ENCODE measurements around the gene NELL2.

The NELL2 gene

GRCh38 chr12:44551631-44552030, 324.5 kb downstream of the NELL2 start:
- Histone ChIP-seq H3K36me3 (ENCODE audit: control insufficient read depth, low read depth, low read length) (no peaks in the 10 kb centered on the region), H3K27ac (ENCODE audit: low read length) (no peak overlapping the region), H3K9me3 (ENCODE audit: control insufficient read depth, low read depth, low read length) (no peaks in the 10 kb centered on the region), H3K9ac (ENCODE audit: low read length) (no peak overlapping the region), H3K4me3 (ENCODE audit: low read length) (no peak overlapping the region), H3K27me3 (ENCODE audit: control insufficient read depth, insufficient read depth, low read length) (no peaks in the 10 kb centered on the region), H3K4me1 (ENCODE audit: control insufficient read depth, low read depth, low read length) (no peaks in the 10 kb centered on the region)

- no peaks in the 10 kb centered on the region for H3K4me1 ChIP-seq (ENCODE audit: control insufficient read depth, low read depth, low read length)
- H3K4me3 ChIP-seq (ENCODE audit: low read length), result no peak overlapping the region
- no peaks in the 10 kb centered on the region for H3K36me3 ChIP-seq (ENCODE audit: control insufficient read depth, low read depth, low read length)
These were observed 325.7 kb downstream of the NELL2 start for GRCh38 chr12:44550377-44550776.

GRCh38 chr12:44546060-44546459, 330.1 kb downstream of the NELL2 start:
- no peak overlapping the region for H3K4me3 ChIP-seq (ENCODE audit: low read length)
- H3K27ac ChIP-seq (ENCODE audit: low read length), result no peak overlapping the region
- H3K4me1 ChIP-seq (ENCODE audit: control insufficient read depth, low read depth, low read length), result no peaks in the 10 kb centered on the region
- H3K9ac ChIP-seq (ENCODE audit: low read length), result no peak overlapping the region
- no peaks in the 10 kb centered on the region for H3K27me3 ChIP-seq (ENCODE audit: control insufficient read depth, insufficient read depth, low read length)
- no peaks in the 10 kb centered on the region for H3K9me3 ChIP-seq (ENCODE audit: control insufficient read depth, low read depth, low read length)
- H3K36me3 ChIP-seq (ENCODE audit: control insufficient read depth, low read depth, low read length), result no peaks in the 10 kb centered on the region

More at GRCh38 chr12:44550377-44550776, 325.7 kb downstream of the NELL2 start:
- no peaks in the 10 kb centered on the region for H3K9me3 ChIP-seq (ENCODE audit: control insufficient read depth, low read depth, low read length)
- H3K9ac ChIP-seq (ENCODE audit: low read length), result no peak overlapping the region
- no peaks in the 10 kb centered on the region for H3K27me3 ChIP-seq (ENCODE audit: control insufficient read depth, insufficient read depth, low read length)
- H3K27ac ChIP-seq (ENCODE audit: low read length), result no peak overlapping the region

- H3K27ac ChIP-seq (ENCODE audit: low read length), result no peak overlapping the region
- H3K9me3 ChIP-seq (ENCODE audit: control insufficient read depth, low read depth, low read length), result no peaks in the 10 kb centered on the region
- no peaks in the 10 kb centered on the region for H3K27me3 ChIP-seq (ENCODE audit: control insufficient read depth, insufficient read depth, low read length)
- no peaks in the 10 kb centered on the region for H3K36me3 ChIP-seq (ENCODE audit: control insufficient read depth, low read depth, low read length)
- no peak overlapping the region for H3K4me3 ChIP-seq (ENCODE audit: low read length)
- H3K9ac ChIP-seq (ENCODE audit: low read length), result no peak overlapping the region
- H3K4me1 ChIP-seq (ENCODE audit: control insufficient read depth, low read depth, low read length), result no peaks in the 10 kb centered on the region
These were observed 332.1 kb downstream of the NELL2 start for GRCh38 chr12:44544018-44544417.

- no peaks in the 10 kb centered on the region for H3K9me3 ChIP-seq (ENCODE audit: control insufficient read depth, low read depth, low read length)
- no peaks in the 10 kb centered on the region for H3K4me1 ChIP-seq (ENCODE audit: control insufficient read depth, low read depth, low read length)
- H3K27ac ChIP-seq (ENCODE audit: low read length), result no peak overlapping the region
These were observed 333.4 kb downstream of the NELL2 start for GRCh38 chr12:44542716-44543115.

GRCh38 chr12:44537354-44537753, 338.8 kb downstream of the NELL2 start:
- no peak overlapping the region for H3K9ac ChIP-seq (ENCODE audit: low read length)
- H3K9me3 ChIP-seq (ENCODE audit: control insufficient read depth, low read depth, low read length), result no peaks in the 10 kb centered on the region
- no peaks in the 10 kb centered on the region for H3K4me1 ChIP-seq (ENCODE audit: control insufficient read depth, low read depth, low read length)
- no peaks in the 10 kb centered on the region for H3K27me3 ChIP-seq (ENCODE audit: control insufficient read depth, insufficient read depth, low read length)
- H3K4me3 ChIP-seq (ENCODE audit: low read length), result no peak overlapping the region
- H3K27ac ChIP-seq (ENCODE audit: low read length), result no peak overlapping the region
- H3K36me3 ChIP-seq (ENCODE audit: control insufficient read depth, low read depth, low read length), result no peaks in the 10 kb centered on the region

More at GRCh38 chr12:44542716-44543115, 333.4 kb downstream of the NELL2 start:
- H3K4me3 ChIP-seq (ENCODE audit: low read length), result no peak overlapping the region
- H3K36me3 ChIP-seq (ENCODE audit: control insufficient read depth, low read depth, low read length), result no peaks in the 10 kb centered on the region
- H3K9ac ChIP-seq (ENCODE audit: low read length), result no peak overlapping the region
- no peaks in the 10 kb centered on the region for H3K27me3 ChIP-seq (ENCODE audit: control insufficient read depth, insufficient read depth, low read length)

- no peaks in the 10 kb centered on the region for H3K27me3 ChIP-seq (ENCODE audit: control insufficient read depth, insufficient read depth, low read length)
- no peak overlapping the region for H3K9ac ChIP-seq (ENCODE audit: low read length)
- no peak overlapping the region for H3K27ac ChIP-seq (ENCODE audit: low read length)
- peaks cover 12% of the 10 kb centered on the region for H3K4me1 ChIP-seq (ENCODE audit: control insufficient read depth, low read depth, low read length)
- no peak overlapping the region for H3K4me3 ChIP-seq (ENCODE audit: low read length)
- H3K36me3 ChIP-seq (ENCODE audit: control insufficient read depth, low read depth, low read length), result no peaks in the 10 kb centered on the region
- no peaks in the 10 kb centered on the region for H3K9me3 ChIP-seq (ENCODE audit: control insufficient read depth, low read depth, low read length)
These were observed 343.2 kb downstream of the NELL2 start for GRCh38 chr12:44532940-44533339.

- Histone ChIP-seq H3K36me3 (ENCODE audit: control insufficient read depth, low read depth, low read length) (no peaks in the 10 kb centered on the region), H3K4me1 (ENCODE audit: control insufficient read depth, low read depth, low read length) (peaks cover 12% of the 10 kb centered on the region), H3K4me3 (ENCODE audit: low read length) (no peak overlapping the region), H3K9ac (ENCODE audit: low read length) (no peak overlapping the region), H3K27ac (ENCODE audit: low read length) (no peak overlapping the region), H3K9me3 (ENCODE audit: control insufficient read depth, low read depth, low read length) (no peaks in the 10 kb centered on the region), H3K27me3 (ENCODE audit: control insufficient read depth, insufficient read depth, low read length) (no peaks in the 10 kb centered on the region)
These were observed 344.7 kb downstream of the NELL2 start for GRCh38 chr12:44531320-44531971.

- peaks cover 21% of the 10 kb centered on the region for H3K4me1 ChIP-seq (ENCODE audit: control insufficient read depth, low read depth, low read length)
- no peak overlapping the region for H3K27ac ChIP-seq (ENCODE audit: low read length)
- no peak overlapping the region for H3K4me3 ChIP-seq (ENCODE audit: low read length)
- no peaks in the 10 kb centered on the region for H3K27me3 ChIP-seq (ENCODE audit: control insufficient read depth, insufficient read depth, low read length)
- no peaks in the 10 kb centered on the region for H3K9me3 ChIP-seq (ENCODE audit: control insufficient read depth, low read depth, low read length)
- no peaks in the 10 kb centered on the region for H3K36me3 ChIP-seq (ENCODE audit: control insufficient read depth, low read depth, low read length)
- no peak overlapping the region for H3K9ac ChIP-seq (ENCODE audit: low read length)
These were observed 349.4 kb downstream of the NELL2 start for GRCh38 chr12:44526655-44527182.

- Histone ChIP-seq H3K36me3 (ENCODE audit: control insufficient read depth, low read depth, low read length) (no peaks in the 10 kb centered on the region), H3K4me1 (ENCODE audit: control insufficient read depth, low read depth, low read length) (peaks cover 15% of the 10 kb centered on the region), H3K27me3 (ENCODE audit: control insufficient read depth, insufficient read depth, low read length) (no peaks in the 10 kb centered on the region), H3K9ac (ENCODE audit: low read length) (no peak overlapping the region), H3K27ac (ENCODE audit: low read length) (no peak overlapping the region), H3K9me3 (ENCODE audit: control insufficient read depth, low read depth, low read length) (no peaks in the 10 kb centered on the region), H3K4me3 (ENCODE audit: low read length) (no peak overlapping the region)
These were observed 350.1 kb downstream of the NELL2 start for GRCh38 chr12:44525806-44526654.

GRCh38 chr12:44523828-44524227, 352.3 kb downstream of the NELL2 start:
- Histone ChIP-seq H3K4me3 (ENCODE audit: low read length) (no peak overlapping the region), H3K4me1 (ENCODE audit: control insufficient read depth, low read depth, low read length) (peaks cover 22% of the 10 kb centered on the region), H3K27me3 (ENCODE audit: control insufficient read depth, insufficient read depth, low read length) (no peaks in the 10 kb centered on the region), H3K9ac (ENCODE audit: low read length) (no peak overlapping the region), H3K36me3 (ENCODE audit: control insufficient read depth, low read depth, low read length) (no peaks in the 10 kb centered on the region), H3K27ac (ENCODE audit: low read length) (no peak overlapping the region), H3K9me3 (ENCODE audit: control insufficient read depth, low read depth, low read length) (no peaks in the 10 kb centered on the region)
